ENCODE measurements around the gene FOSB.

DNA sequence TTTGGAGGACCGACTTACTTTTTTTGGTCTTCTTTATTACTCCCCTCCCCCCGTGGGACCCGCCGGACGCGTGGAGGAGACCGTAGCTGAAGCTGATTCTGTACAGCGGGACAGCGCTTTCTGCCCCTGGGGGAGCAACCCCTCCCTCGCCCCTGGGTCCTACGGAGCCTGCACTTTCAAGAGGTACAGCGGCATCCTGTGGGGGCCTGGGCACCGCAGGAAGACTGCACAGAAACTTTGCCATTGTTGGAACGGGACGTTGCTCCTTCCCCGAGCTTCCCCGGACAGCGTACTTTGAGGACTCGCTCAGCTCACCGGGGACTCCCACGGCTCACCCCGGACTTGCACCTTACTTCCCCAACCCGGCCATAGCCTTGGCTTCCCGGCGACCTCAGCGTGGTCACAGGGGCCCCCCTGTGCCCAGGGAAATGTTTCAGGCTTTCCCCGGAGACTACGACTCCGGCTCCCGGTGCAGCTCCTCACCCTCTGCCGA lies 409 bp downstream of the FOSB start:
- TF ChIP-seq, protein P1, sequence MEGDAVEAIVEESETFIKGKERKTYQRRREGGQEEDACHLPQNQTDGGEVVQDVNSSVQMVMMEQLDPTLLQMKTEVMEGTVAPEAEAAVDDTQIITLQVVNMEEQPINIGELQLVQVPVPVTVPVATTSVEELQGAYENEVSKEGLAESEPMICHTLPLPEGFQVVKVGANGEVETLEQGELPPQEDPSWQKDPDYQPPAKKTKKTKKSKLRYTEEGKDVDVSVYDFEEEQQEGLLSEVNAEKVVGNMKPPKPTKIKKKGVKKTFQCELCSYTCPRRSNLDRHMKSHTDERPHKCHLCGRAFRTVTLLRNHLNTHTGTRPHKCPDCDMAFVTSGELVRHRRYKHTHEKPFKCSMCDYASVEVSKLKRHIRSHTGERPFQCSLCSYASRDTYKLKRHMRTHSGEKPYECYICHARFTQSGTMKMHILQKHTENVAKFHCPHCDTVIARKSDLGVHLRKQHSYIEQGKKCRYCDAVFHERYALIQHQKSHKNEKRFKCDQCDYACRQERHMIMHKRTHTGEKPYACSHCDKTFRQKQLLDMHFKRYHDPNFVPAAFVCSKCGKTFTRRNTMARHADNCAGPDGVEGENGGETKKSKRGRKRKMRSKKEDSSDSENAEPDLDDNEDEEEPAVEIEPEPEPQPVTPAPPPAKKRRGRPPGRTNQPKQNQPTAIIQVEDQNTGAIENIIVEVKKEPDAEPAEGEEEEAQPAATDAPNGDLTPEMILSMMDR (conservative IDR thresholded peaks at IDR 0.05 in 1 of 2, IDR thresholded peaks at IDR 0.05 in 1 of 2; ENCODE audit: low read depth in 1 of 2, low read length in 2 of 2) = peak in 1 of 2 donors; percentile 10
- no peak for TF ChIP-seq EZH2 (IDR thresholded peaks at IDR 0.05; ENCODE audit: low read length, missing control alignments)

Measured in fibroblast of lung (primary cell).